Heart right ventricle (tissue), 16 donors: ENCODE data around the gene JOSD2. TPM values are rescaled to one million over a fixed set of nuclear protein-coding genes. Genes with fewer than 3 reads are reported as not detected.

Experiments
- ATAC-seq, 8 donors: fragments of 200-7000 bp; cut with Tn5 transposase; one replicate each; pipeline ENCODE4 v1.9.1; 2020; ENCODE audit warnings: mild to moderate bottlenecking in 8 of 8, moderate library complexity in 8 of 8, moderate number of reproducible peaks in 1 of 8
- DNase-seq, 2 donors: peaks; one replicate each; pipeline ENCODE4 v3.0.0-alpha.2; 2020
- H3K27ac ChIP-seq, 10 donors: fragments of 200-600 bp; sonication (generic) in 2 of 10; one replicate each; pipeline versions ENCODE4 v1.5.0 to v1.8.0; 2020 to 2022; ENCODE audit warnings: mild to moderate bottlenecking in 3 of 10
- H3K27me3 ChIP-seq, 7 donors: fragments of 200-600 bp; one replicate each; pipeline ENCODE4 v1.8.0; 2021 to 2022; ENCODE audit warnings: mild to moderate bottlenecking in 2 of 7
- H3K36me3 ChIP-seq, 9 donors: fragments of 200-600 bp; sonication (generic) in 1 of 9; one replicate each; pipeline versions ENCODE4 v1.5.0 to v1.8.0; 2020 to 2022; ENCODE audit warnings: mild to moderate bottlenecking in 2 of 9
- H3K4me1 ChIP-seq, 9 donors: fragments of 200-600 bp; sonication (generic) in 1 of 9; one replicate each; pipeline versions ENCODE4 v1.5.0 to v1.8.0; 2020 to 2022; ENCODE audit warnings: mild to moderate bottlenecking in 4 of 9
- H3K4me3 ChIP-seq, 10 donors: fragments of 200-600 bp; sonication (generic) in 2 of 10; one replicate each; pipeline versions ENCODE4 v1.5.0 to v1.8.0; 2020 to 2022; ENCODE audit warnings: mild to moderate bottlenecking in 7 of 10, moderate library complexity in 2 of 10
- H3K9me3 ChIP-seq, 11 donors: fragments of 200-600 bp in 10 of 11; sonication (generic) in 2 of 11; one replicate each; pipeline versions ENCODE4 v1.5.0 to v1.8.0; 2013 to 2022; ENCODE audit warnings: mild to moderate bottlenecking in 2 of 11, control low read depth in 1 of 11, moderate library complexity in 1 of 11
- WGBS, 2 donors: extraction: QIAGEN DNeasy Blood & Tissue Kit; methylation state at CpG; one replicate each; pipeline ENCODE4 v1.1.7; 2013; ENCODE audit warnings: inconsistent platforms in 1 of 2; 5-methylcytosine and 5-hydroxymethylcytosine counted together
- intact Hi-C, 10 donors: fragments of 100-400 bp; cut with DNase I; formaldehyde crosslinking; loops; one replicate each; pipeline versions ENCODE4 v1.11.1 to v1.14.2; 2022
- polyA plus RNA-seq, 2 donors: library from polyadenylated mRNA; stranded (reverse); fragments of 200-250 nt; gene quantifications; one replicate each; pipeline ENCODE4 v1.2.3, GENCODE V29; 2013
- total RNA-seq, 10 donors: library from RNA; stranded (reverse); fragmentation: NEBNext Ultra II Directional in 3 of 10; extraction: Animal tissue kit (Norgen Biotek cat#: 25700) in 3 of 10; gene quantifications; one replicate each; pipeline versions ENCODE4 v1.2.1 to v1.2.4, GENCODE V29; 2021 to 2023
- TF ChIP-seq, protein P1 (sequence below), 9 donors: fragments of 200-600 bp; sonication (generic) in 2 of 9; IDR thresholded peaks; one replicate each; pipeline versions ENCODE4 v1.5.0 to v1.8.0; 2021 to 2022; ENCODE audit warnings: antibody characterized with exemption in 9 of 9, mild to moderate bottlenecking in 5 of 9, moderate library complexity in 1 of 9
- donor health status: Arrhythmogenic right ventricular cardiomyopathy.
- donor health status: ischemic (EF 13 %, LVEDD 7.1; RV severe dilation, severe dysfunction).
- donor health status: healthy with polysubstance abuse.
- donor health status: DM: no; HTN: yes; CAD: no.
- donor health status: DM: no; HTN: no; CAD: no.
- donor health status: ischemic (EF 25% LVEDD 6.9; RV normal size, moderate dysfunction).
- donor health status: ischemic (EF 25% LVEDD 5.7; RV mildly dilated, moderate dysfunction).
- donor health status: healthy.
- donor health status: DM: yes; HTN: yes; CAD: no.
- donor health status: Ischemic cardiomyopathy.
- donor health status: ischemic (EF 35%, LVEDD 5.7; RV mildly dilated, moderate dysfunction).
- donor health status: nonischemic (EF 11% LVEDD 7.7; RV severe dilation, severe dysfunction).
- donor health status: DM: yes; HTN: yes; CAD: no.
- donor health status: PGD.
- donor health status: ischemic (EF 29% LVEDD 5.4; RV normal size, mild dysfunction).
- donor health status: nonischemic (EF 23%, LVEDD 6.1; RV moderate dilation, normal function).

The JOSD2 gene
- total and polyA plus RNA-seq, 12 donors = 13.3 to 69.6 (median 31.0) TPM

DNA sequence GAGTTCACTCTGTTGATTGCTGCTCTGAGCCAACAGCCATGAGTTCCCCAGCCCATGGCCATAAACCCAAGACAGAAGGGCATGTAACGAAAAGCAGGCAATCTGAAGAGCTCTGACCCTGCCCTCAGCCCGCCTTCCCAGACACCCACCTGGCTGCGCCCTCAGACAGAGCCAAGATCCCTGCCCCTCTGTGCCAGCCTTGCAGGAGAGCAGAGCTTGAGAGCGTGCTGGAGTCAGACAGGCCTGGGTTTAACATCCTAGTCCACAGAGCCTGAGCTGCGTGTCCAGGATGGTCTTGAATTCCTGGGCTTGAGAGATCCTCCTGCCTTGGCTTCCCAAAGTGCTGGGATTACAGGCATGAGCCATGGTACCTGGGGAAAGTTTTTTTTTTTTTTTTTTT lies 53.7 kb downstream of the JOSD2 start:
- ATAC-seq = no peak
- peaks cover 0 to 53% (median 48%) of the 10 kb centered on the region in 7 donors for H3K27me3 ChIP-seq

More for the DNA sequence above, 53.7 kb downstream of the JOSD2 start:
- Histone ChIP-seq H3K4me1 (no peaks in the 10 kb centered on the region), H3K4me3 (no peak overlapping the region), H3K9me3 (no peaks in the 10 kb centered on the region), H3K27ac (no peak overlapping the region), H3K36me3 (no peaks in the 10 kb centered on the region)
- no peak for DNase-seq
- TF ChIP-seq, protein P1, sequence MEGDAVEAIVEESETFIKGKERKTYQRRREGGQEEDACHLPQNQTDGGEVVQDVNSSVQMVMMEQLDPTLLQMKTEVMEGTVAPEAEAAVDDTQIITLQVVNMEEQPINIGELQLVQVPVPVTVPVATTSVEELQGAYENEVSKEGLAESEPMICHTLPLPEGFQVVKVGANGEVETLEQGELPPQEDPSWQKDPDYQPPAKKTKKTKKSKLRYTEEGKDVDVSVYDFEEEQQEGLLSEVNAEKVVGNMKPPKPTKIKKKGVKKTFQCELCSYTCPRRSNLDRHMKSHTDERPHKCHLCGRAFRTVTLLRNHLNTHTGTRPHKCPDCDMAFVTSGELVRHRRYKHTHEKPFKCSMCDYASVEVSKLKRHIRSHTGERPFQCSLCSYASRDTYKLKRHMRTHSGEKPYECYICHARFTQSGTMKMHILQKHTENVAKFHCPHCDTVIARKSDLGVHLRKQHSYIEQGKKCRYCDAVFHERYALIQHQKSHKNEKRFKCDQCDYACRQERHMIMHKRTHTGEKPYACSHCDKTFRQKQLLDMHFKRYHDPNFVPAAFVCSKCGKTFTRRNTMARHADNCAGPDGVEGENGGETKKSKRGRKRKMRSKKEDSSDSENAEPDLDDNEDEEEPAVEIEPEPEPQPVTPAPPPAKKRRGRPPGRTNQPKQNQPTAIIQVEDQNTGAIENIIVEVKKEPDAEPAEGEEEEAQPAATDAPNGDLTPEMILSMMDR (IDR thresholded peaks at IDR 0.05) = no peak
- intact Hi-C loops = no loop called here
- 84 to 85% methylated on average over 5 of the region's 5 CpGs for WGBS, 2 donors

Other genes starting within 250 kb of the JOSD2 start
- 1 to 10 TPM; 1.4 to 4.0 (median 2.4) TPM for gene KCNC3, start 181.8 kb downstream of the JOSD2 start, total RNA-seq
- 1 to 10 TPM in 1 of 2 donors, under 1 TPM in 1; 0.88 to 1.1 TPM for gene KCNC3, start 181.8 kb downstream of the JOSD2 start, polyA plus RNA-seq
- under 1 TPM in 2 of 10 donors, not detected in 8; 0.22 to 0.56 TPM for gene NAPSA, start 145.6 kb downstream of the JOSD2 start, total RNA-seq
- 1 to 10 TPM in 1 of 2 donors, under 1 TPM in 1; 0.25 to 1.1 TPM for gene NAPSA, start 145.6 kb downstream of the JOSD2 start, polyA plus RNA-seq
- gene NR1H2, start 134.7 kb downstream of the JOSD2 start, total RNA-seq = 10 to 100 TPM; 64.0 to 96.7 (median 69.8) TPM
- 100 to 1,000 TPM in 1 of 2 donors, 10 to 100 TPM in 1; 90.7 to 125 TPM for gene NR1H2, start 134.7 kb downstream of the JOSD2 start, polyA plus RNA-seq
- gene POLD1, start 126.8 kb downstream of the JOSD2 start, total RNA-seq = 10 to 100 TPM in 6 of 10 donors, 1 to 10 TPM in 4; 4.2 to 15.0 (median 10.7) TPM
- 10 to 100 TPM; 14.2 to 28.3 TPM for gene POLD1, start 126.8 kb downstream of the JOSD2 start, polyA plus RNA-seq
- under 1 TPM in 2 of 10 donors, not detected in 8; 0.20 to 0.42 TPM for gene SPIB, start 92.3 kb downstream of the JOSD2 start, total RNA-seq
- gene SPIB, start 92.3 kb downstream of the JOSD2 start, polyA plus RNA-seq = under 1 TPM in 1 of 2 donors, not detected in 1; 0.10 TPM
- gene MYBPC2, start 78.3 kb downstream of the JOSD2 start, total RNA-seq = under 1 TPM in 2 of 10 donors, not detected in 8; 0.13 to 0.35 TPM
- gene MYBPC2, start 78.3 kb downstream of the JOSD2 start, polyA plus RNA-seq = under 1 TPM in 1 of 2 donors, not detected in 1; 0.01 TPM
- gene EMC10, start 34.7 kb downstream of the JOSD2 start, total RNA-seq = 100 to 1,000 TPM in 3 of 10 donors, 10 to 100 TPM in 7; 73.6 to 152 (median 88.9) TPM
- gene EMC10, start 34.7 kb downstream of the JOSD2 start, polyA plus RNA-seq = 100 to 1,000 TPM in 1 of 2 donors, 10 to 100 TPM in 1; 84.3 to 113 TPM
- 1 to 10 TPM; 1.2 to 4.3 (median 2.0) TPM for gene GARIN5A, start 34.3 kb downstream of the JOSD2 start, total RNA-seq
- 1 to 10 TPM; 1.5 to 1.8 TPM for gene GARIN5A, start 34.3 kb downstream of the JOSD2 start, polyA plus RNA-seq
- not detected for gene ASPDH, start 2.7 kb upstream of the JOSD2 start, total RNA-seq
- not detected for gene ASPDH, start 2.7 kb upstream of the JOSD2 start, polyA plus RNA-seq
- 1 to 10 TPM in 2 of 10 donors, under 1 TPM in 8; 0.42 to 1.8 (median 0.68) TPM for gene LRRC4B, start 57.2 kb upstream of the JOSD2 start, total RNA-seq
- gene LRRC4B, start 57.2 kb upstream of the JOSD2 start, polyA plus RNA-seq = 1 to 10 TPM; 1.9 to 3.0 TPM
- gene SYT3, start 128.7 kb upstream of the JOSD2 start, total RNA-seq = under 1 TPM in 3 of 10 donors, not detected in 7; 0.25 to 0.49 (median 0.26) TPM
- gene SYT3, start 128.7 kb upstream of the JOSD2 start, polyA plus RNA-seq = under 1 TPM in 1 of 2 donors, not detected in 1; 0.04 TPM
- gene C19orf81, start 138.3 kb upstream of the JOSD2 start, total RNA-seq = 1 to 10 TPM in 7 of 10 donors, under 1 TPM in 1, not detected in 2; 0.96 to 7.2 (median 4.0) TPM
- gene C19orf81, start 138.3 kb upstream of the JOSD2 start, polyA plus RNA-seq = 1 to 10 TPM in 1 of 2 donors, under 1 TPM in 1; 0.61 to 1.8 TPM
- gene SHANK1, start 208.6 kb upstream of the JOSD2 start, total RNA-seq = 1 to 10 TPM in 2 of 10 donors, under 1 TPM in 7, not detected in 1; 0.23 to 1.5 (median 0.59) TPM
- gene SHANK1, start 208.6 kb upstream of the JOSD2 start, polyA plus RNA-seq = under 1 TPM; 0.07 to 0.17 TPM
- 10 to 100 TPM in 1 of 10 donors, 1 to 10 TPM in 9; 2.3 to 11.9 (median 3.8) TPM for gene CLEC11A, start 212.2 kb upstream of the JOSD2 start, total RNA-seq
- gene CLEC11A, start 212.2 kb upstream of the JOSD2 start, polyA plus RNA-seq = 10 to 100 TPM in 1 of 2 donors, 1 to 10 TPM in 1; 5.6 to 12.9 TPM